SK-N-SH (cell line): ENCODE measurements around the gene CDHR2. TPM values are rescaled to one million over a fixed set of nuclear protein-coding genes. Genes with fewer than 3 reads are reported as not detected.

Source experiments
- CTCF ChIA-PET: fragments of 300-600, 350-600 bp; formaldehyde crosslinking; extraction: SDS; loops from one replicate; lab custom pipeline; 2021; lab: Yijun Ruan, JAX
- POLR2A ChIA-PET: fragments of 350-600 bp; sonication (Branson Sonifier 250); formaldehyde crosslinking; extraction: SDS; loops from one replicate; lab custom pipeline; 2020; ENCODE audit warnings: antibody characterized with exemption, inconsistent platforms; lab: Yijun Ruan, JAX
- DNase-seq: peaks from one replicate; pipeline ENCODE4 v3.0.0; 2012
- H2AFZ ChIP-seq: fragments of 200-600 bp; sonication (generic); 2 replicates; pipeline ENCODE4 v1.8.1; 2016; ENCODE audit warnings: antibody characterized with exemption, mild to moderate bottlenecking, low read depth
- H3F3A ChIP-seq: fragments of 200-600 bp; sonication (generic); replicated peaks from 2 replicates; pipeline ENCODE3; 2016; ENCODE audit warnings: antibody characterized with exemption, mild to moderate bottlenecking; ENCODE audit not compliant: insufficient read depth
- H3K27ac ChIP-seq, 2 experiments: fragments of 200-500 bp in 1 of 2; fragments of 200-600 bp in 1 of 2; sonication (Bioruptor generic) in 1 of 2; sonication (generic), shearing (Covaris generic) in 1 of 2; 2 replicates each; pipeline versions ENCODE4 v1.5.1 to v1.6.1; 2014 to 2016; ENCODE audit warnings: low read depth in 2 of 2, inconsistent platforms in 1 of 2, low read length in 1 of 2, mild to moderate bottlenecking in 1 of 2, mixed read lengths in 1 of 2
- H3K27me3 ChIP-seq: fragments of 200-600 bp; sonication (generic), shearing (Covaris generic); 2 replicates; pipeline ENCODE4 v1.6.1; 2016; ENCODE audit warnings: mixed run types; ENCODE audit not compliant: insufficient read depth
- H3K36me3 ChIP-seq, 2 experiments: fragments of 200-500 bp in 1 of 2; fragments of 200-600 bp in 1 of 2; sonication (Bioruptor generic) in 1 of 2; sonication (generic) in 1 of 2; replicated peaks in 1 of 2; 2 replicates each; pipeline versions ENCODE3 to v1.5.1; 2014 to 2016; ENCODE audit warnings: low read length in 1 of 2, mild to moderate bottlenecking in 1 of 2; ENCODE audit not compliant: insufficient read depth in 2 of 2, control insufficient read depth in 1 of 2
- H3K4me1 ChIP-seq, 2 experiments: fragments of 200-500 bp in 1 of 2; fragments of 200-600 bp in 1 of 2; sonication (Bioruptor generic) in 1 of 2; sonication (generic), shearing (Covaris generic) in 1 of 2; 2 replicates each; pipeline versions ENCODE4 v1.5.1 to v1.6.1; 2014 to 2016; ENCODE audit warnings: low read depth in 1 of 2, low read length in 1 of 2, mixed run types in 1 of 2; ENCODE audit not compliant: insufficient read depth in 2 of 2, control insufficient read depth in 1 of 2
- H3K4me2 ChIP-seq: fragments of 200-600 bp; sonication (generic), shearing (Covaris generic); 2 replicates; pipeline ENCODE4 v1.6.1; 2017; ENCODE audit warnings: mixed run types
- H3K4me3 ChIP-seq, 2 experiments: fragments of 200-500 bp in 1 of 2; fragments of 200-600 bp in 1 of 2; sonication (Bioruptor generic) in 1 of 2; sonication (generic), shearing (Covaris generic) in 1 of 2; 2 replicates each; pipeline versions ENCODE4 v1.5.1 to v1.8.1; 2014 to 2016; ENCODE audit warnings: low read depth in 2 of 2, inconsistent platforms in 1 of 2, low read length in 1 of 2, mild to moderate bottlenecking in 1 of 2, mixed read lengths in 1 of 2, moderate library complexity in 1 of 2
- H3K79me2 ChIP-seq: fragments of 200-600 bp; sonication (generic); 2 replicates; pipeline ENCODE4 v1.8.1; 2017; ENCODE audit warnings: mild to moderate bottlenecking; ENCODE audit not compliant: insufficient read depth
- H3K9ac ChIP-seq: fragments of 200-600 bp; sonication (generic); 2 replicates; pipeline ENCODE4 v1.6.1; 2017; ENCODE audit warnings: mixed run types
- H3K9me2 ChIP-seq: fragments of 200-600 bp; sonication (generic); 2 replicates; pipeline ENCODE4 v1.6.1; 2017; ENCODE audit warnings: mixed run types
- H3K9me3 ChIP-seq: fragments of 200-600 bp; sonication (generic); 2 replicates; pipeline ENCODE4 v1.6.1; 2017; ENCODE audit warnings: mixed run types, mild to moderate bottlenecking, moderate library complexity
- H4K20me1 ChIP-seq: fragments of 200-600 bp; sonication (generic); 2 replicates; pipeline ENCODE4 v1.6.1; 2017; ENCODE audit warnings: mild to moderate bottlenecking, mixed run types; ENCODE audit not compliant: insufficient read depth
- CHD2 ChIP-seq: fragments of 150-350 bp; IDR thresholded peaks from 2 replicates; pipeline ENCODE4 v1.6.1; 2018; ENCODE audit warnings: low read length; ENCODE audit not compliant: partially characterized antibody
- EZH2phosphoT487 ChIP-seq: fragments of 200-600 bp; sonication (generic); IDR thresholded peaks from 2 replicates; pipeline ENCODE4 v1.6.1; 2017; ENCODE audit warnings: low read depth, mixed run types, mild to moderate bottlenecking, antibody characterized with exemption, moderate library complexity, borderline replicate concordance
- FOSL2 ChIP-seq: IDR thresholded peaks from 2 replicates; pipeline ENCODE4 v1.4.0; 2012; ENCODE audit warnings: low read depth, mild to moderate bottlenecking, moderate library complexity, borderline replicate concordance
- FOXJ3 ChIP-seq: sonication (generic); formaldehyde crosslinking; IDR thresholded peaks from 2 replicates; pipeline ENCODE4 v1.5.1; 2020; ENCODE audit warnings: mild to moderate bottlenecking, missing genetic modification reagents
- IRF3 ChIP-seq: fragments of 150-350 bp; IDR thresholded peaks from 2 replicates; pipeline ENCODE4 v1.6.1; 2016; ENCODE audit warnings: mild to moderate bottlenecking, low read depth, low read length
- JUND ChIP-seq: IDR thresholded peaks from 2 replicates; pipeline ENCODE4 v1.4.0; 2012
- MAX ChIP-seq: IDR thresholded peaks from 2 replicates; pipeline ENCODE4 v1.4.0; 2012; ENCODE audit warnings: low read depth
- NFIC ChIP-seq: IDR thresholded peaks from 2 replicates; pipeline ENCODE4 v1.4.0; 2012; ENCODE audit warnings: borderline replicate concordance
- PBX3 ChIP-seq: IDR thresholded peaks from 2 replicates; pipeline ENCODE4; 2012
- POLR2AphosphoS5 ChIP-seq: IDR thresholded peaks from 2 replicates; pipeline ENCODE4 v1.6.1; 2012; ENCODE audit warnings: low read depth, low read length
- REST ChIP-seq: IDR thresholded peaks from 2 replicates; pipeline ENCODE4 v1.6.1; 2012; ENCODE audit warnings: mild to moderate bottlenecking, low read depth, low read length, moderate library complexity
- RXRA ChIP-seq: IDR thresholded peaks from 2 replicates; pipeline ENCODE4 v1.4.0; 2012; ENCODE audit warnings: low read depth, mild to moderate bottlenecking, borderline replicate concordance
- SMC3 ChIP-seq: IDR thresholded peaks from 2 replicates; pipeline ENCODE4 v1.6.1; 2012; ENCODE audit warnings: low read depth, low read length, improper control_type of control experiment
- TAF1 ChIP-seq: IDR thresholded peaks from 2 replicates; pipeline ENCODE4 v1.6.1; 2012; ENCODE audit warnings: low read depth, mild to moderate bottlenecking, low read length, moderate library complexity, borderline replicate concordance
- TEAD4 ChIP-seq: IDR thresholded peaks from 2 replicates; pipeline ENCODE4 v1.4.0; 2012; ENCODE audit warnings: mild to moderate bottlenecking, borderline replicate concordance; ENCODE audit not compliant: insufficient read depth
- YY1 ChIP-seq: IDR thresholded peaks from 2 replicates; pipeline ENCODE4 v1.4.0; 2012; ENCODE audit warnings: low read depth, mild to moderate bottlenecking
- WGBS: methylation state at CpG from one replicate; pipeline ENCODE4 v1.1.6; 2017; ENCODE audit warnings: low lambda C conversion rate; 5-methylcytosine and 5-hydroxymethylcytosine counted together
- polyA plus RNA-seq, 3 experiments: library from polyadenylated mRNA; depleted of rRNA; stranded (reverse); fragments of >200 nt; gene quantifications; 2 replicates each; pipeline ENCODE4 v1.2.3, GENCODE V29; 2012

CDHR2 gene
- polyA plus RNA-seq, 1 of the 3 experiments (the other 2 are of a cell fraction), result not detected

GRCh38 chr5:176528301-176528700 lies 20.8 kb upstream of the CDHR2 start:
- H3K27ac ChIP-seq, result no peak overlapping the region
- H3K9me2 ChIP-seq, result no peaks in the 10 kb centered on the region
- CTCF ChIA-PET, result no interaction called here
- no peak overlapping the region for H3K9ac ChIP-seq
- H3K36me3 ChIP-seq, result peaks cover 5 to 47% of the 10 kb centered on the region in 2 experiments
- H3K4me3 ChIP-seq, result no peak overlapping the region
- 100% methylated on average over 10 of the region's 11 CpGs for WGBS
- DNase-seq, result no peak
- peaks cover 22% of the 10 kb centered on the region for H3K79me2 ChIP-seq
- peaks cover 24% of the 10 kb centered on the region for H4K20me1 ChIP-seq
- no peaks in the 10 kb centered on the region for H3K9me3 ChIP-seq
- peaks cover 6 to 27% of the 10 kb centered on the region in 2 experiments; a peak in 2 of 4 replicates for H3K4me1 ChIP-seq
- H2AFZ ChIP-seq, result no peak overlapping the region
- H3F3A ChIP-seq, result no peaks in the 10 kb centered on the region
- no peaks in the 10 kb centered on the region for H3K27me3 ChIP-seq
- no peak for TF ChIP-seq POLR2AphosphoS5
- TF ChIP-seq FOXJ3 (CRISPR knock-in tag), result no peak
- TF ChIP-seq RXRA, result no peak
- no peak for TF ChIP-seq NFIC
- no peak for TF ChIP-seq TAF1
- no peak for TF ChIP-seq CHD2
- no peak for TF ChIP-seq TEAD4
- TF ChIP-seq FOSL2, result no peak
- TF ChIP-seq IRF3, result no peak
- TF ChIP-seq PBX3, result no peak
- TF ChIP-seq EZH2phosphoT487, result no peak
- no peak for TF ChIP-seq REST
- no peak for TF ChIP-seq MAX
- no peak for TF ChIP-seq JUND
- TF ChIP-seq YY1, result no peak
- TF ChIP-seq SMC3, result no peak
- H3K4me2 ChIP-seq, result no peak overlapping the region
- POLR2A ChIA-PET, result interaction anchor here (1.3 kb wide), 1 partner anchor 94 kb away, joined by 3 read pairs; no protein-coding TSS in a partner anchor
